Eye (tissue), 1 donor: ENCODE measurements around the gene ATOH7.
"Not testable (repeated sequence)": the region's sequence is repeated elsewhere in the genome, so short reads cannot be mapped to it uniquely, and the experiment has no call there.

Experiments
- DNase-seq: peaks from one replicate; pipeline ENCODE4 v3.0.0-alpha.2; 2015

ATOH7 gene

DNA sequence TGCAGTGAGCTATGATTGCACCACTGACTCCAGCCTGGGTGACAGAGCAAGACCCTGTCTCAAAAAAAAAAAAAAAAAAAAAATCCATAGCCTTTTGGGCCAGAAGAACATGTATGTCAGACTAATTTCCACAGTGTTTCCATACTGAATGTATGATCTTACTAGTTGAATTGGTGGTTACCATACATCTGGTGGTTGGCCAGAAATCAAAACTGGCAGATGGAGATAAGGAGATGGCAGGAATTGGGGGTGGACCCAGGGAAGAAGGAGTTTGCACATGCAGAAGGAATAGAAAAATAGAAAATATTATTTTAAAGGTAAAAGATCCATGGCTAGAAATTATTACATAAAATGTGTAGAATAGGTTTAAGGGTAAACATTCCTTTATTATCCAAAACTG is 3.7 kb upstream of the ATOH7 start:
- no peak for DNase-seq

GRCh38 chr10:68235111-68235510 is 3.2 kb upstream of the ATOH7 start:
- no peak for DNase-seq

GRCh38 chr10:68233046-68233445 is 1.1 kb upstream of the ATOH7 start:
- peak; percentile 74 for DNase-seq

GRCh38 chr10:68231106-68231816 is 652 bp downstream of the ATOH7 start:
- DNase-seq = peak; percentile 94

DNA sequence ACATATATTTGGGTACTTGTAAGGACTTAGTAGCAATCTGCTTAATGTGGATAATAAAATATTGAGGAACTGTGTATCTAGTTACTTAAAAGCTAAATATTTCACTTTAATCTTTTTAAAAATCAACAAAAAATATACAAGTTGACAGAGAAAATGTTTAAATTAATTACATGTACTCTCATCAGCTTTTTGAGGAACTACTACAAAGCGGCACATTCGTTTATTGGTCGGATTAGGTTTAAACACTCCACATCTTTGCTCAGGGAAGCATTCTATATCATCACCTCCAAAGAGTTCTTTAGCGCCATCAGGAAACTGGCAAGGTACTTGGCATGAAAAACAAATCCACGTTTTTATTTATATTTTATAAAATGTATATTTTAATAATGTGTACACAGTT is 1.6 kb downstream of the ATOH7 start:
- DNase-seq = no peak

GRCh38 chr10:68224810-68225209 is 7.1 kb downstream of the ATOH7 start:
- DNase-seq = no peak

- peak; percentile 15 for DNase-seq
These were observed 8.3 kb downstream of the ATOH7 start for GRCh38 chr10:68223535-68224165.

GRCh38 chr10:68222391-68222790 is 9.5 kb downstream of the ATOH7 start:
- DNase-seq = no peak

DNA sequence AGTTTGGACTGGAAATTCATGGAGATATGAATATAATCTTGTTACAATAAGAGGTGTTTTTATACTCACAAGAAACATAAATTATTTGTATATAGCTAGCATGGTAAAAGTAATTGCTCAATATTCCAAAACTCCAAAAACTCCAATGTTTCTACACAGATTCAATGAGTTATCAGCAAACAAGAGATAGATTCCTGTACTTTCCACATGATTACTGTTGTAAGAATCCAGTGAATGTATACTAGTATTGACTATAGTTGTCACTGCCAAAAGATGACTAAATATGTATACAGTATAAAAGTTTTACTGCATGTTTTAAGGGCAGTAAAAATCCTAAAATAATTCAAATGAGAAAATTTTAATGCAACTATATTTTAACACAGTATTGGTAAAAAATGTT is 10.7 kb downstream of the ATOH7 start:
- no peak for DNase-seq

DNA sequence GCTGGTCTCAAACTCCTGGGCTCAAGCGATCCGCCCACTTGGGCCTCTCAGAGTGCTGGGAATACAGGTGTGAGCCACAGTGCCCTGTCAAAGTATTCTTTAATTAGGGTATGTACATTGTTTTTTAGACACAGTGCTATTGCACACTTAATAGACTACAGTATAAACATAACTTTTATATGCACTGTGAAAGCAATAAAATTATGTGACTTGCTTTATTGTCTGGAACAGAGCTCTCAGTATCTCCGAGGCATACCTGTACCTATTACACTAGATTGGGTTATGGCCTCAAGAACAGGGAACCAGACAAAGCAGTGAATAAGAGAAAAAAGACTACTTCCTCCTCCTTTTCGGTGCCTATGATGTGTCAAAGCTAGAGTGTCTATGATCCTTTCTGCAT is 13.1 kb downstream of the ATOH7 start:
- no peak for DNase-seq

DNA sequence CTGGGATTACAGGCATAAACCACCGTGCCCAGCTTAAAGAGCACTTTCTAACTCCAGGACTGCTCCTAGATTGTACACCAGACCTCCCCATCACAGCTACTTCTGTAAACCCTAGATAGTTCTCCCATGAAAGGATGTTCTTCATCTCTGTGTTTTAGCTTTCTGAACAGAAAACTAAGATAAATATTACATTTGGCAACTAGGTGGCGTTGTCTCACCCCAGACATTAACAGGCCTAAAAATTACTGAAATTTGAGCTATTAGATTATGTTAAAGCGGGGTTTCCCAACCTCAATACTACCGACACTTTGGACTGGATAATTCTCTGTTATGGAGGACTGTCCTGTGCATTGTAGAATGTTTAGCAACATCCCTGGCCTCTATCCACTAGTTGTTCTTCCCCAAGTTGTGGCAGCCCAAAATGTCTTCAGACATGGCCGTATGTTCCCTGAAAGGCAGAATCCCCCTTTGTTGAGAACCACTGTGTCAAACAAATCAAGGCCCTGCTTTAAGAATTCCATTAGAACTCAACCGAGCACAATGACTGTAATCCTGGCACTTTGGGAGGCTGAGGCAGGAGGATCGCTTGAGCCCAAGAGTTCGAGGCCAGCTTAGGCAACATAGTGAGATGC is 19.1 kb downstream of the ATOH7 start:
- DNase-seq = peak; percentile 55

DNA sequence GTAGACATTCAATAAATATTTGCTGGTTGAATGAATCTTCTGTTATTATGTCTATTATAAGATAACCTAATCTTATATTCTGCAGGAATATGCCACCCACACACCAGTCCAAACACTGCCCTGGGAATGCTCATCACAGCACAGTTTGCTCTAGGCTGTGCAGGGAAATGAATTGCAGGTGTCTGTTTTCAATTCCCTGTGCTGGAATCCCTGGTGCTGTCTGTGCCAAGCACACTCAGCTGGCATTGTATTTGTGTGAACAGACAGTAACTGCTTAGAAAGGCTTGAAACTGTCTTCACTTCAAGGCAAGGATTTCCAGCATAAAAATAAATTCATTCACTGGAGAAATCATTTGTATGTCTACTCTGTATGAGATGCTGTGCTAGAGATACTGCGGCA is 20.2 kb downstream of the ATOH7 start:
- no peak for DNase-seq

- DNase-seq = peak; percentile 63
These were observed 23.4 kb downstream of the ATOH7 start for GRCh38 chr10:68208424-68209042.

DNA sequence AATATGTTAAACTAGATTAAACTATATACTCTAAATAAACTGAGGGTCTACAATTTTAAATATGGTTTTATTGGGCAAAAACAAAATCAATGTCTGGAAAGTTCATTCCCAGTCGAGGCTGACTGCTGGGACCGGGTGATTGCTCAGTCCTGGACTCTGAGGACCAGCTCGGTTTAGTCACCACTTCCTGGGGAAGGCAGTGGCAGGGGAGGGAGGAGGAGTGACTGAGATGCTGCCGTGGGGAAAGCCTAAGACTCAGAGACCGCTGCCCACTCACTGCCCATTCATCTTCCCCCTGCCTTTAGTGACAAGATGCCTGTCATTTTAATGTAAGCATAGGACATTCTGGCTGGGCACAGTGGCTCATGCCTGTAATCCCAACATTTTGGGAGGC is 29.0 kb downstream of the ATOH7 start:
- no peak for DNase-seq

- DNase-seq = no peak
These were observed 35.2 kb downstream of the ATOH7 start for GRCh38 chr10:68196701-68197100.

DNA sequence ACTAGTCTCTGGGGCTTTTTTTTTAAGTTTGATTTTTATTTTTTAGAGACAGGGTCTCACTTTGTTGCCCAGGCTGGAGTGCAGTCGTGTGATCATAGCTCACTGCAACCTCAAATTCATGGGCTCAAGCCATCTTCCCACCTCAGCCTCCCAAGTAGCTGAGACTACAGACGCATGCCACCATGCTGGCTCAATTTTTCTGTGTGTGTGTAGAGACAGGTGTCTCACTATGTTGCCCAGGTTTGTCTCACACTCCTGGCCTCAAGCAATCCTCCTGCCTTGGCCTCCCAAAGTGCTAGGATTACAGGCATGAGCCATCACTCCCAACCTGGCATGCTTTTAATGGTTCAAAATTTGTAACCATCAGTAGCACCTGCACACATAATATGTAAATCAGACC is 36.1 kb downstream of the ATOH7 start:
- DNase-seq = not testable (repeated sequence)

DNA sequence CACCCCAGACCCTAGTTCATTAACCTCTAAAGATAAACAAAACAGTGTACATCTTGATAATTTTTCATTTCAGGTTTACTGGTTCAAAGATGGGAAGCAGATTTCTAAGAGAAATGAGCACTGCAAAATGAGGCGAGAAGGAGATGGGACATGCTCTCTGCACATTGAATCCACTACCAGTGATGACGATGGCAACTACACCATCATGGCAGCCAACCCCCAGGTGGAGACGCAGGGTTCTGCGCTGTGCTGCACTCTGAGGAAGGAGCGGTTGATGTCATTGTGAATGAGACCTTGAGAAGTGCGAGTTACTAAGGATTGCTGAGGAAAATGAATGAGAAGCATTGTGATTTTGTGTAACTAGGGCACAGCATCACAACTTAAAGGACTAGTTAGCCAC is 37.6 kb downstream of the ATOH7 start:
- DNase-seq = no peak

DNA sequence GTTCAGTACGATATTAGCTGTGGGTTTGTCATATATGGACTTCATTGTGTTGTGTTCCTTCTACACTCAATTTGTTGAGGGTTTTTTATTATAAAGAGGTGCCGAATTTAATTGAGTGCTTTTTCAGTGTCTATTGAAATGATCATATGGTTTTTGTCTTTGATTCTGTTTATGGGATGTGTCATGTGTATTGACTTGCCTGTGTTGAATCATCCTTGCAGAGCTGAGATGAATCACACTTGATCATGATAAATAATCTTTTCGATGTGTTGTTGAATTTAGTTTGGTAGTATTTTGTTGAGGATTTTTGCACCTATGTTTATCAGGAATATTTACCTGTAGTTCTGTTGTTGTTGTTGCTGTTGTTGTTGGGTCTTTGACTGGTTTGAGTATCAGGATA is 39.8 kb downstream of the ATOH7 start:
- no peak for DNase-seq

DNA sequence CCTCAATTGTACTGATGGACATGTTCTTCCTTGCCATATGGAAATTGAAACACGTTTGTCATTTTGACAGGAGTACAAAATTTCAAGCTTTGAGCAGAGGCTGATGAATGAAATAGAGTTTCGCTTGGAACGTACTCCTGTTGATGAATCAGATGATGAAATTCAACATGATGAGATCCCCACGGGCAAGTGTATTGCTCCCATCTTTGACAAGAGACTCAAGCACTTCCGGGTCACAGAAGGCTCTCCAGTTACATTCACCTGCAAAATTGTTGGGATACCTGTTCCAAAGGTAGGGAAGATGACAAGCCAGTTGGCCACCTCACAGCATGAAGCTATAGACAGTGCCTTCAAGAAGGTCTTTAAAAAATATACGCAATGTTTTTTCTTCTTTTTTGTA is 43.1 kb downstream of the ATOH7 start:
- DNase-seq = no peak

DNA sequence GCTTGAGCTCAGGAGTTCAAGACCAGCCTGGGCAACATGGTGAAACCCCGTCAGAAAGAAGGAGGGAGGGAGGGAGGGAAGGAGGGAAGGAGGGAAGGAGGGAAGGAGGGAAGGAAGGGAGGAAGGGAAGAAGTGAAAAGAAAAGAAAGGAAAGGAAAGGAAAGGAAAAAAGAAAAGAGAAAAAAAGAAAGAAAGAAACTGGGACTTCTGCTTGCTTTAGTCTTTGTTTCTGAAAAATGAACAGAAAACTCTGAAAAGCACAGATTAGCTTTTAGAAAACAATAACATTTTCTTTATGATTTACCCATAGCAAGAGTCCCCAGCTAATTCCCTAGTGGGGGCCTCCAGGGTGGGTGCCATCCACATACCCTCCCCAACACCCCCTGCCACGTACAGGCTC is 46.8 kb downstream of the ATOH7 start:
- no peak for DNase-seq

DNA sequence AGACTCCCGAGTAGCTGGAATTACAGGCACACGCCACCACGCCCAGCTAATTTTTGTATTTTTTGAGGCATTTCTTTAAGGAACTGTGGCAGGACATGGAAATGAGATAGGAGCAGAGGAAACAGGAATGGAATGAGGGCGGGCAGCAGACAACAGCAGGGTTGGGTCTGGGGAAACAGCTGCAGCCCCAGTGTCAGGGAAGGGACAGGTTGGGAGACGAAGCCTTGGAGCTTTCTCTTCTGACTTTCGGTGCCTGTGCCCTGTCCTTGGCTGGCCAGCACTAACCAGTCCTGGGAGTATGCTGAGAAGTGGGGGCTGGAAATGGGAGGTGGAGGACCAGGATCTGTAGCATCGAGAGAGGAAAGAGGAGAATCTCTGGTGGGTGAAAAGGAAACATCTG is 47.4 kb downstream of the ATOH7 start:
- DNase-seq = peak; percentile 12
